ENCODE results near the gene RAB8A.
"Not testable (repeated sequence)": the region's sequence is repeated elsewhere in the genome, so short reads cannot be mapped to it uniquely, and the experiment has no call there.

The RAB8A gene

DNA sequence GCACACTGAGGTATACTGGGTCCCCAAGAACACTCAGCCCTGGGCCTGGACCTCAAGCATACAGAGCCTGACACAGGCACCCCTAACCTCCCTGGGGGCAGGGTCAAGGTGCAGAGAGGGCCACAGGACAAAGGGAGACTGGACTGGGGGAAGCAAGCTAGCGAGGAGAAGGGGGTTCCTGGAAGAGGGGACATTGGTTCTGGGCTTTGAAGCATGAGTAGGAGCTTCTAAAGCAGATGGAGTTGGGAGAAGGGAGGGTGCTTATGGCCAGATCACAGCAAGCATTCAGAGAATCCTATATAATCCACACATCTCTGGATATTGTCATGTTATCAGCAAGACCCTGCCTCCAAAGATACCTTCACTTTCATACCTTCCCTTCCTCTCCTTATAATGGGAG, 58.4 kb downstream of the RAB8A start:
- DNase-seq (ENCODE audit: low read depth in 2 of 3, low spot score in 2 of 3), result no peak

- DNase-seq (ENCODE audit: low read depth in 2 of 3, low spot score in 2 of 3), result no peak
Observed at GRCh38 chr19:16175954-16176353, 64.3 kb downstream of the RAB8A start.

GRCh38 chr19:16178866-16179265, 67.2 kb downstream of the RAB8A start:
- not testable (repeated sequence) for DNase-seq (ENCODE audit: low read depth in 2 of 3, low spot score in 2 of 3)

- DNase-seq (ENCODE audit: low read depth in 2 of 3, low spot score in 2 of 3), result no peak
Observed at GRCh38 chr19:16180611-16181010, 68.9 kb downstream of the RAB8A start.

Data from activated CD8-positive, alpha-beta memory T cell treated with anti-CD3 and anti-CD28 coated beads for 48 hours (primary cell).